GM19023 (cell line): ENCODE data around the gene ZDHHC5.

Source experiments
- ATAC-seq: cut with Tn5 transposase; IDR thresholded peaks from one replicate; pipeline ENCODE4 v1.9.1; 2021; ENCODE audit warnings: mild to moderate bottlenecking, moderate library complexity; ENCODE audit not compliant: unreplicated experiment

Gene ZDHHC5

GRCh38 chr11:57667736-57668433 lies at the start of gene ZDHHC5:
ZDHHC5 (plus strand) TSS chr11:57668114; CDS start chr11:57673091, 4,977 bp downstream.
- ATAC-seq = peak; percentile 84

DNA sequence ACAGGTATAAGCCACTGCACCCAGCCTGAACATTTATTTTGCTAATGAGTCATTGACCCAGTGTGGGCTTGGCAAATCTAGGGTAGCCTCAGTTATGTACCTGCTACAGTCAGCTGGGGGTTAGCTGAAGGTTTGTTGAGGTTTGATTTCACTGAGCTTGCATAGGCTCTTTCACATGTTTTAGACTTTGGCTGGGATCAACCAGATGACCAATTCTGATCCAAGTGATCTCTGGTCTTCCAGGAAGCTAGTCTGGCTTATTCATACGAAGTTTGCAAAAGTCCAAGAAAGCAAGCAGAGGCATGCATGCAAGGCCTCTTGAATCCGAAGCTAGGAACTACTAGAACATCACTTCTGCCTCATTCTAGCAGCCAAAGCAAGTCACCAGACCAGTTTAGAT lies 49.5 kb upstream of the ZDHHC5 start:
- ATAC-seq = no peak

DNA sequence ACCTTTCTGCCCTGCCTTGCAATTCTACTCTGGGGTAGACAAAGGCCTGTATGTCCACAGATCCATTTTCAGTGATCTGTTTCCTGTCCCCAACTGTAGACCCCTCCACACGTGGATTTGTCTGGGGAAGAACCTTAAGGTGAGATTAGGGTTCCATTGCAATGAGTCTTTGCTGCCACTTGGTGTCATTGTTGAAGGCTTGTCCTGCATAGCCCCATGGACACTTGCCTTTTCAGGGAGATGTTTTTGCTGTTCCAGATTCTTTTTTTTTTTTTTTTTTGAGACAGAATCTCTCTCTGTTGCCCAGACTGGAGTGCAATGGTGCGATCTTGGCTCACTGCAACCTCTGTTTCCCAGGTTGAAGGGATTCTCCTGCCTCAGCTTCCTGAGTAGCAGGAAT lies 48.6 kb upstream of the ZDHHC5 start:
- no peak for ATAC-seq

- no peak for ATAC-seq
These were observed 47.4 kb upstream of the ZDHHC5 start for GRCh38 chr11:57620467-57620866.

DNA sequence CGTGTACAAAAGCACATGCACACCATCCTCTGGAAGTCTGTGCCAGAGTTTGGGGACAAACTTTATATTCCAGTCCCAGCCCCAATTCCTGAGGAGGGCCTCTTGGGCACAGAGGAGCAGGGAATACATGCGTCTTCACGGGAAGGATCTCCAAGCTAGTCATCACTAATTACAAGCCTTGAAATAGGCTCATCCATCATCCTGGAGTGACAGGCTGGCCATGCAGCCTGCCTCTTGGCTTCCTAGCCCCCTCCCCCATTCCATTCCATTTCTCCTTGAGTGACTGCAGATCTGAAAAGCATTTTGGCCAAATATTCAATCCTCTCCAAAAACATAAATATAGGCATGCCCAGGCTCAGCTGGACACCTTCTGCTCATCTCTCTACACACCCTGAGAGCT lies 45.7 kb upstream of the ZDHHC5 start:
- ATAC-seq = no peak

GRCh38 chr11:57624864-57625263 lies 43.0 kb upstream of the ZDHHC5 start:
- ATAC-seq = no peak

GRCh38 chr11:57626895-57627294 lies 41.0 kb upstream of the ZDHHC5 start:
- no peak for ATAC-seq

DNA sequence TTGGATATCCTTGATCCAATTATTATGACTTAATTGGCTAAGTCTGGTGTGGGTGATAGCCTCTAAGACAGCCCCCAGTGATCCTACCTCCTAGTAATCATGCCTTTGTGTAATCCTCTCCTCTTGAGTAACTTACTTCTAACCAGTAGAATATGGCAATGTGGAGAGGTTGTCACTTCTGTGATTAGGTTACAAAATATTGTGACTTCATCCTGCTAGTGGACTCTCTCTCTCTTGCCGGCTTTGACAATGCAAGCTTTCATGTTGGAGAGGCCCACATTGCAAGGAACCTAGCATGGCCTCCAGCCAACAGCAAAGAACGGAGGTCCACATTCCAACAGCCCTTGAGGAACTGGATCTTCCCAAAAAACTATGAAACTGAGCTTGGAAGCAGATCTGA lies 37.7 kb upstream of the ZDHHC5 start:
- no peak for ATAC-seq

GRCh38 chr11:57632116-57632515 lies 35.8 kb upstream of the ZDHHC5 start:
- no peak for ATAC-seq

DNA sequence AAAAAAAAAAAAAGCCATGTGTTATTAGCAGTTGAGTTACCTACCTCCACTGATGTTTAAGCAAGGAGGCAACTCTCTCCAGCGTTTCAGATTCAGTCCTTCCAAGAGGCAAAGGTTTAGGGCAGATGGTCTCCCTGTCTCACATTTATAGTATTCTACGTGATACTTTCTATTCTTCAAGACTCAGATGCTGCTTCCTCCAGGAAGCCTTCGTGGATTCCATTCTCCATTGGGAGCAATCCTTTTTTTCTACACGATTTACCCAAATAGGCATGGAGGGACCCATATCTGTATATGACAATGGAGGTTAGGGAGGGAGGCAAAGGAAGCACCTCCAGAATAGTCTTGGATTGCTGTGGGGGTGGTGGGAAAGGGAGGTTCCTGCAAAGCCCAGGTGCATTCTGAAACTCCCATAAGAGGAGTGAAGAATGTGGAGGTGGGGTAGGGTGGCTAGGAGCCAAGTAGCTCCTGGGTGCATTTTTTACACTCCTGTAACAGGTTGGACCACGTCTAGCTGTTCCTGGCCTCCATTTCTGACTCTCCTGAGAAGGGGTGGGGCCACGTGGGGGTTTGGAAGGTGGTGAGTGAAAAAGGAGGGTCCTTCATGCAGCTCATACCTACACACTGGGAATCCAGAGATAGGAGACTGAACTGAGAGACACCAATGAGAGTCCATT lies 34.4 kb upstream of the ZDHHC5 start:
- no peak for ATAC-seq

DNA sequence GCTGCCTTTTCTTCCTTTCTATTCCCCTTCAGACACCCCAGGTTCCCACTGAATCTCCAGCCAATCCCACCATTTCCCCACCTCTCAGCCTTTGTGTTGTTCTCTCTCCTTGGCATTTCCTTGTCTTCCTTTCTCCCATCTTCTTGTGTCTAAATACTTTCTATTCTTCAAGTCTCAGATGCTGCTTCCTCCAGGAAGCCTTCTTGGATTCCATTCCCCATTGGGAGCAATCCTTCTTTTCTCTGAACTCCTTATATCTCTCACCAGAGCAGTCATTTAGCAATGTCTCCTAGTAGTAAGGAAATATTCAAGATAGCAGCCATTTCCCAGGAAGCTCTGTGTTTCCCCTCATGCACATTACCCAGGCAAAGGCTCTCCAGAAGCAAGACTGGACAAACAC lies 33.6 kb upstream of the ZDHHC5 start:
- ATAC-seq = no peak

DNA sequence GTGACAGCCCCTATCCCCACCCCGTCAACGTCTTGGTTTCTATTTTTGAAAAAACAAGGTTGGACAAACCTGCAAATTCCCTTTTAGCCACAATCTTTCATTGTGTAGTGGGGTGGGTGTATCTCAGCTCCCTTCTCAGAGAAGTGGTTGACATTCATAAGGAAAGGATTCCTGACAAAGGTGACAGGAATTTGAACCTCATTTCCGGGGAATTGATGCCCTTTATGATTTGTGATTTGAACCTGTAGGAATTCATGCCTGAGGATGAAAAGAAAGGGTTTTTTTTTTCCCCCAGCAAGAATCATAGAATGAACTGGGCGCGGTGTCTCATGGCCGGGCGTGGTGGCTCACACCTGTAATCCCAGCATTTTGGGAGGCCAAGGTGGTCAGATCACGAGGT lies 32.7 kb upstream of the ZDHHC5 start:
- no peak for ATAC-seq

DNA sequence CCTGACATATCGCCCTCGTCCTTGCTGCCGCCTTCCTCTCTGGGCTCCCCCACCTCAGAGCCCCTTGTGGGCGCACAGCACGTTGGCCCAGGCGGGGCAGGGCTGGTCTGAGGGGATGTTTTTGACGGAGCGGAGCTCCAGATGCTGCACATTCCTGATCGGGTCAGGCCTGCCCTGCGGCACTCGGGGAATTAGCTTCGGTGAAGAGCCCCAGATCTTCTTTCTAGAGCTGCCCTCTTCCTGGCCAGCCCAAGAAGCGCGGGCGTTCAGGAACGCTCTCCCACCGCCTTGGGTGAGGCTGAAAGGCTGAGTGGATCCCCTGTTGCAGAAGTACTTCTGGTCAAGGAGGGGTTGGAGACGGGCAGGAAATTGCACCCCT lies 30.3 kb upstream of the ZDHHC5 start:
- no peak for ATAC-seq

DNA sequence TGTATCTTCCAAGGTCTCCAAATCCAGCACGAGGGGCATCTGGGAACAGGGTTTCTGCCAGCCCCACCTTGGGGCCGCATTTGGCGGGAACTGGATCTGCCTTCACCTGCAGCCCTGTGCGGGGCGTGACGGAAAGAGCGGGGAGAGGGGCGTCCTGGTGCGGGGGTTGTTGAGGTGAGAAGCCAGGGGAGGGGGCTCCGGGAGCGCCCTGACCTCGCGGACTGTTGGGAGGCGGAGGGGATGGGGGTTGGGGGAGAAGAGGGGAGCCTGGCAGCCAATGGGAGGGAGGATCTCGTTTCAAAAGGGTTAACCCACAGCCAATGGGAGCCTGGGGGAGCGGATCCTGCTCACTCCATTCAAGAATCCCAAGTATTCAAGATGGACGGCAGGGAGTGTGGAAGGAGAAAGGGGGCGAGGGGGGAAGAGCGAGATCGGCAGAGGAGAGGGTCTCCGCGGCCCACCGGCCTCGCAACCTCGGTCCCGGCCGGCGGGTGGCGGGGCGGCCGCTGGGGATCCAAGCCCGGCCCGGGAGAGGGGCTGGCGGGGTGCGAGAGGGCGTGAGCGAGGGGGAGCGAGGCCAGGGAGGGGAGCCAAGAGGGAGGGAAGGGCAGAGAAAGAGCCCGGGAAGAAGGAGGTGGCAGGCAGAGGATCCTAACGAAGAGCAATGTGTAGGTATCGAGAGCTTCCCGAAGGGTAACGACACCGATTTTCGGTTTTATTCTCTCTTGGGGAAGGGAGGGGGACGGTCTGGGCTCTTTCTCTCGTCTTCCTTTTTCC lies 29.7 kb upstream of the ZDHHC5 start:
- no peak for ATAC-seq

- ATAC-seq = no peak
These were observed 29.0 kb upstream of the ZDHHC5 start for GRCh38 chr11:57638811-57639320.

DNA sequence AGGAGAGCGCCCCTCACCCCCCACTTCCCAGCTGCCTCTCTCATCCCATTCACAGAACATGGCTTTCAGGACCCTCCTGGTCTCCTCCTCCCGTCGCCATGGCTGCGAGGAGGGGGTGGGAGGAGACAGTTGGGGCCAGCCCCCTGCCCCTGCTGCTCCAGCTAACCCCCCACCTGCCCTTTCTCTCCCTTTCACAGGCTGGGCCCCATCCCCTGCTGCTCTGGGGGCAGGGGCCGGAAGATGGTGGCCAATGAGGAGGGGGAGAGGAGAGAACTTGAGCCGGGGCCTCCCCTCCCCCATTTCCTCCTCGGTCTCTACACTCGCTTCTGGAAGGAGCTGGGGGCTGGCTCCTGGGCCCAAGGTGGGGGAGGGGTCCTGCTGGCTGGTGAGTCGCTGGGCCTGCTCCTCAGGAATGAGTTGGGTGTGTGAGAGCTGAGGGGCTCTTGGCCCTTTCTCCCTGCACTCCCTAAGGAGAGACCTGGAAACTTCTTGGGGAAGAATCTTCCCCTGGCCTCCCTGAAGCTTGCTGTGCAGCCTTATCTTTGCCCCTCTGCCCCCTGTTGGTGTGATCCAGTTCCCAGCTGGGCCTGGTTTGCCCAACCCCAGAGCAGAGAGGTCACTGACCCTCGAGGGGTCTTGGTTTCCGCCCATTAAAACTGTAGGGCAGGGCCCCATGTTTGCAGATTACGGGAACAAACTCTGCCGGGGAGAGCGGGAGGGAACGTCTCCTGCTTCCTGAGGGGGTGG lies 28.4 kb upstream of the ZDHHC5 start:
- no peak for ATAC-seq

GRCh38 chr11:57640068-57640800 lies 27.7 kb upstream of the ZDHHC5 start:
- ATAC-seq = no peak

GRCh38 chr11:57641011-57641807 lies 26.7 kb upstream of the ZDHHC5 start:
- ATAC-seq = no peak

DNA sequence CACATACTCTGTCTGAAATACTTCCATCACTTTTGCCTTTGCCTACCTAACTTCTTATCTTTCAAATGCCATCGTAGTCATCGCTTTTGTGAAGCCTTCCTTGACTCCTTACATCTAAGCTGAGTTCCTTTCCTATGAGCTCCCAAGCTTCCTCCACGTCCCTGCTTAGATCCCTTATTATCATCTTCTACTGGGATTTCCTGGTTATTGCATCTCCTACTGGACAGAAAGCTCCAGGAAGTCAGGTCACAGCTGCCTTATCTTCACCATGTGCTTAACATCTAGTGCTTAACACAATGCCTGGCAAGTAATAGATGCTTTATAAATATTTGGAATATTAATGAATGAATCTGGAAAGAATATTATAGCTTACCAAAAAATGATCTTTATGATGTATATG lies 24.1 kb upstream of the ZDHHC5 start:
- no peak for ATAC-seq
